Measurements from ENCODE around the gene UNC13B. TPM values are rescaled to one million over a fixed set of nuclear protein-coding genes. Genes with fewer than 3 reads are reported as not detected.

UNC13B gene
- total and polyA plus RNA-seq, 2 of the 13 experiments (the other 11 are each of a cell fraction or from before 2014, with no cell fraction given) = 14.0 to 18.3 TPM

DNA sequence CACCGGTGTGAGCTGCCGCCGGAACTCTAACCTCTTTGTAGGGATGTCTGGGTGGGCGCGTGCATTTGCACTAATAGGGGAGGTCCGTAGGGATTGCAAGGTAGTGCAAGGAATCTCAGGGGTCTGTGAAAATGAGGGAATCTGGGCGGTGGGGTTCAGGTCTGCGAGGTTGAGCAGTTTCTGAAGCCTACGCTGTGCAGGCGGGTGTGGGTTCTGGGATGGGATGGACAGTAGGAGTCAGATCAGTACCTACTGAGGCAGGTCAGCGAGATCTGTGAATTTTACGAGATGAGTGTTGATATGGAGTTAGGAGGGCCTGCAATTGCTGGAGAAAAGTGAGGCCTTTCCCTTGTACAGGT, 45.3 kb upstream of the UNC13B start:
- DNase-seq (ENCODE audit: low spot score) (no peak), ATAC-seq (peak; percentile 20), FAIRE-seq (no peak)
- intact Hi-C loops (cut with micrococcal nuclease; ENCODE audit: unreplicated experiment) = loop anchor here (1.0 to 5.0 kb wide), 3 partner anchors 142 to 361 kb away; no protein-coding TSS in a partner anchor
- Histone ChIP-seq H2AFZ (ENCODE audit: low read length) (no peak overlapping the region), H3K4me3 (replicated peaks in 1 of 3; ENCODE audit: insufficient read depth in 1 of 3, low read depth in 2 of 3, low read length in 3 of 3) (peak overlapping the region; percentile 78 to 96 (median 79)), H3K36me3 (replicated peaks in 1 of 2; ENCODE audit: control insufficient read depth in 1 of 2, insufficient read depth in 2 of 2, low read length in 2 of 2) (no peaks in the 10 kb centered on the region), H3K9me3 (ENCODE audit: low read length) (no peaks in the 10 kb centered on the region), H3K4me2 (ENCODE audit: low read depth, low read length) (peak overlapping the region; percentile 100), H3K27me3 (ENCODE audit: control insufficient read depth in 1 of 2, insufficient read depth in 2 of 2, low read length in 2 of 2) (no peaks in the 10 kb centered on the region; a peak in 1 of 5 replicates), H3K4me1 (ENCODE audit: insufficient read depth, low read length) (peaks cover 34% of the 10 kb centered on the region), H3K79me2 (ENCODE audit: insufficient read depth, low read length) (no peaks in the 10 kb centered on the region), H3K9ac (ENCODE audit: insufficient read depth, low read depth, low read length) (peak overlapping the region; percentile 44), H4K20me1 (ENCODE audit: insufficient read depth, low read length) (no peaks in the 10 kb centered on the region), H3K27ac (ENCODE audit: extremely low read length, insufficient read depth, low read length) (peak overlapping the region; percentile 56)
- POLR2A ChIA-PET = interaction anchor here (1.1 to 2.8 kb wide), 4 partner anchors 20 to 142 kb away, joined by 6 to 19 read pairs (median 10); partner anchors contain the start of genes PIGO, UNC13B and VCP
- 7% methylated on average over 7 of the region's 12 CpGs for WGBS (ENCODE audit: low lambda C conversion rate)
- no TSS peak for BruUV-seq (replicated peaks)
- CTCF ChIA-PET (ENCODE audit: low intra/inter-chr PET ratio, low total read pairs) = interaction anchor here (2.2 to 2.9 kb wide), 2 partner anchors 142 to 361 kb away, joined by 14 to 40 read pairs; no protein-coding TSS in a partner anchor
- in situ Hi-C loops (cut with HindIII; ENCODE audit: extremely low pct_ligation_motif_present, low pct_unique_long_range_greater_than_20kb) = loop anchor here (5.0 to 10.0 kb wide), 3 partner anchors 141 to 538 kb away; partner anchors contain the start of genes CCDC107, RMRP and SIT1
- TF ChIP-seq HOXA3 (CRISPR knock-in tag; IDR thresholded peaks at IDR 0.05) (peak; percentile 6; the same call in 1 of the 2 replicates), REXO4 (CRISPR knock-in tag; IDR thresholded peaks at IDR 0.05; ENCODE audit: borderline replicate concordance) (no peak), ZNF274 (CRISPR knock-in tag; IDR thresholded peaks at IDR 0.05) (peak; percentile 75; the same call in 1 of the 2 replicates), TEAD2 (CRISPR knock-in tag; IDR thresholded peaks at IDR 0.05) (0 out of 2 replicates have a peak, but pooled peaks have one; percentile 17), ESRRA (CRISPR knock-in tag; IDR thresholded peaks at IDR 0.05; ENCODE audit: low read depth) (peak; percentile 17; the same call in 1 of the 2 replicates), NR2C2 (CRISPR knock-in tag; IDR thresholded peaks at IDR 0.05; ENCODE audit: borderline replicate concordance) (peak; percentile 59; the same call in 1 of the 2 replicates), MEIS1 (CRISPR knock-in tag; IDR thresholded peaks at IDR 0.05; ENCODE audit: borderline replicate concordance) (0 out of 2 replicates have a peak, but pooled peaks have one; percentile 18), ZNF776 (CRISPR knock-in tag; IDR thresholded peaks at IDR 0.05) (0 out of 2 replicates have a peak, but pooled peaks have one; percentile 58), ZSCAN22 (CRISPR knock-in tag; IDR thresholded peaks at IDR 0.05) (0 out of 2 replicates have a peak, but pooled peaks have one; percentile 42), ZNF772 (CRISPR knock-in tag; IDR thresholded peaks at IDR 0.05) (0 out of 2 replicates have a peak, but pooled peaks have one; percentile 12), NONO (IDR thresholded peaks at IDR 0.05) (no peak), NONO (CRISPR knock-in tag; conservative IDR thresholded peaks at IDR 0.05) (0 out of 2 replicates have a peak, but pooled peaks have one; percentile 18), ZNF224 (CRISPR knock-in tag; IDR thresholded peaks at IDR 0.05) (no peak)
- TF ChIP-seq, protein P1, sequence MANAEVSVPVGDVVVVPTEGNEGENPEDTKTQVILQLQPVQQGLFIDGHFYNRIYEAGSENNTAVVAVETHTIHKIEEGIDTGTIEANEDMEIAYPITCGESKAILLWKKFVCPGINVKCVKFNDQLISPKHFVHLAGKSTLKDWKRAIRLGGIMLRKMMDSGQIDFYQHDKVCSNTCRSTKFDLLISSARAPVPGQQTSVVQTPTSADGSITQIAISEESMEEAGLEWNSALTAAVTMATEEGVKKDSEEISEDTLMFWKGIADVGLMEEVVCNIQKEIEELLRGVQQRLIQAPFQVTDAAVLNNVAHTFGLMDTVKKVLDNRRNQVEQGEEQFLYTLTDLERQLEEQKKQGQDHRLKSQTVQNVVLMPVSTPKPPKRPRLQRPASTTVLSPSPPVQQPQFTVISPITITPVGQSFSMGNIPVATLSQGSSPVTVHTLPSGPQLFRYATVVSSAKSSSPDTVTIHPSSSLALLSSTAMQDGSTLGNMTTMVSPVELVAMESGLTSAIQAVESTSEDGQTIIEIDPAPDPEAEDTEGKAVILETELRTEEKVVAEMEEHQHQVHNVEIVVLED (CRISPR knock-in tag; IDR thresholded peaks at IDR 0.05; ENCODE audit: borderline replicate concordance) = 0 out of 2 replicates have a peak, but pooled peaks have one; percentile 40
- TF ChIP-seq, protein P2, sequence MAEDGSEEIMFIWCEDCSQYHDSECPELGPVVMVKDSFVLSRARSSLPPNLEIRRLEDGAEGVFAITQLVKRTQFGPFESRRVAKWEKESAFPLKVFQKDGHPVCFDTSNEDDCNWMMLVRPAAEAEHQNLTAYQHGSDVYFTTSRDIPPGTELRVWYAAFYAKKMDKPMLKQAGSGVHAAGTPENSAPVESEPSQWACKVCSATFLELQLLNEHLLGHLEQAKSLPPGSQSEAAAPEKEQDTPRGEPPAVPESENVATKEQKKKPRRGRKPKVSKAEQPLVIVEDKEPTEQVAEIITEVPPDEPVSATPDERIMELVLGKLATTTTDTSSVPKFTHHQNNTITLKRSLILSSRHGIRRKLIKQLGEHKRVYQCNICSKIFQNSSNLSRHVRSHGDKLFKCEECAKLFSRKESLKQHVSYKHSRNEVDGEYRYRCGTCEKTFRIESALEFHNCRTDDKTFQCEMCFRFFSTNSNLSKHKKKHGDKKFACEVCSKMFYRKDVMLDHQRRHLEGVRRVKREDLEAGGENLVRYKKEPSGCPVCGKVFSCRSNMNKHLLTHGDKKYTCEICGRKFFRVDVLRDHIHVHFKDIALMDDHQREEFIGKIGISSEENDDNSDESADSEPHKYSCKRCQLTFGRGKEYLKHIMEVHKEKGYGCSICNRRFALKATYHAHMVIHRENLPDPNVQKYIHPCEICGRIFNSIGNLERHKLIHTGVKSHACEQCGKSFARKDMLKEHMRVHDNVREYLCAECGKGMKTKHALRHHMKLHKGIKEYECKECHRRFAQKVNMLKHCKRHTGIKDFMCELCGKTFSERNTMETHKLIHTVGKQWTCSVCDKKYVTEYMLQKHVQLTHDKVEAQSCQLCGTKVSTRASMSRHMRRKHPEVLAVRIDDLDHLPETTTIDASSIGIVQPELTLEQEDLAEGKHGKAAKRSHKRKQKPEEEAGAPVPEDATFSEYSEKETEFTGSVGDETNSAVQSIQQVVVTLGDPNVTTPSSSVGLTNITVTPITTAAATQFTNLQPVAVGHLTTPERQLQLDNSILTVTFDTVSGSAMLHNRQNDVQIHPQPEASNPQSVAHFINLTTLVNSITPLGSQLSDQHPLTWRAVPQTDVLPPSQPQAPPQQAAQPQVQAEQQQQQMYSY (CRISPR knock-in tag; IDR thresholded peaks at IDR 0.05) = no peak
- TF ChIP-seq, protein P3, sequence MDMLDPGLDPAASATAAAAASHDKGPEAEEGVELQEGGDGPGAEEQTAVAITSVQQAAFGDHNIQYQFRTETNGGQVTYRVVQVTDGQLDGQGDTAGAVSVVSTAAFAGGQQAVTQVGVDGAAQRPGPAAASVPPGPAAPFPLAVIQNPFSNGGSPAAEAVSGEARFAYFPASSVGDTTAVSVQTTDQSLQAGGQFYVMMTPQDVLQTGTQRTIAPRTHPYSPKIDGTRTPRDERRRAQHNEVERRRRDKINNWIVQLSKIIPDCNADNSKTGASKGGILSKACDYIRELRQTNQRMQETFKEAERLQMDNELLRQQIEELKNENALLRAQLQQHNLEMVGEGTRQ (IDR thresholded peaks at IDR 0.05; ENCODE audit: low read depth, low read length) = no peak
- TF ChIP-seq, protein P3 (CRISPR knock-in tag; IDR thresholded peaks at IDR 0.05; ENCODE audit: borderline replicate concordance) = peak; percentile 41; the same call in 1 of the 2 replicates
